SK-N-MC (cell line): ENCODE measurements around the gene LINGO4.

Experiments
- DNase-seq: peaks from one replicate; pipeline ENCODE4 v3.0.0-alpha.2; 2011; ENCODE audit warnings: low read depth, low spot score
- H3K27ac ChIP-seq: fragments of 200-600 bp; sonication (generic); 2 replicates; pipeline ENCODE4 v1.5.1; 2016; ENCODE audit warnings: mixed run types
- H3K36me3 ChIP-seq: fragments of 200-600 bp; sonication (generic); 2 replicates; pipeline ENCODE4 v1.6.1; 2017; ENCODE audit warnings: antibody characterized with exemption, low read length, mixed read lengths; ENCODE audit not compliant: insufficient read depth
- H3K4me3 ChIP-seq: fragments of 200-600 bp; sonication (generic); 2 replicates; pipeline ENCODE4 v1.5.1; 2016
- H3K9ac ChIP-seq: fragments of 200-600 bp; sonication (generic); 2 replicates; pipeline ENCODE4 v1.8.0; 2017; ENCODE audit warnings: mixed run types, mixed read lengths; ENCODE audit not compliant: insufficient read length
- H3K9me3 ChIP-seq: fragments of 200-600 bp; sonication (generic); 2 replicates; pipeline ENCODE4 v1.6.1; 2017; ENCODE audit warnings: low read depth, mild to moderate bottlenecking, antibody characterized with exemption, low read length, moderate library complexity, mixed read lengths
- EZH2 ChIP-seq: fragments of 200-600 bp; sonication (generic); IDR thresholded peaks from one replicate; pipeline ENCODE4 v1.6.1; 2017; ENCODE audit warnings: antibody characterized with exemption
- FOXP2 ChIP-seq: optimal IDR thresholded peaks from 2 replicates; pipeline ENCODE3; 2011; ENCODE audit warnings: mild to moderate bottlenecking, moderate library complexity; ENCODE audit not compliant: insufficient read depth; ENCODE audit errors: extremely low read length, control extremely low read depth
- POLR2AphosphoS5 ChIP-seq: IDR thresholded peaks from 2 replicates; pipeline ENCODE4 v1.6.1; 2012; ENCODE audit warnings: mild to moderate bottlenecking, low read depth, low read length, borderline replicate concordance

LINGO4 gene

GRCh38 chr1:151822404-151822803 is 17.2 kb upstream of the LINGO4 start:
- Histone ChIP-seq H3K9me3 (no peaks in the 10 kb centered on the region), H3K4me3 (no peak overlapping the region), H3K36me3 (no peaks in the 10 kb centered on the region), H3K27ac (no peak overlapping the region), H3K9ac (no peak overlapping the region)
- DNase-seq: no peak
- TF ChIP-seq EZH2: no peak
- no peak for TF ChIP-seq FOXP2
- TF ChIP-seq POLR2AphosphoS5: no peak

DNA sequence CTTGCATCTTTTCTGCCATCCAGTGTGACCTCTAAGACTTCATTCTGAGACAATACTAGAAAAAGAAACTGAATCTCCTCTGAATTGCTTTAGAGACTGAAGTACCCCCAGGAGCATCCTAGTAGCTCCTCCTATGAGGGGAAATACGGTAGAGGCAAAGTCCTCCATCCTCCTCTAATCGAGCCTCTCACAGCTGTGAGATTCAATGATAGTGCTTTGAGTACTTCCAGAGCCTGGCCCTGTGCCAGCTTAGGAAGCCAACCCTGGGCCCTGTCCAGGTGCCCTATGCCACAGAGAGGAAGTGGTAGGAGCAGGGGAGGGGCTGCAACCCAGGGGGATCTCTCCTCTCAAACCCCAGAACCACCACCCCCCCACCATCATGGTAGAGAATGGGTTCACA is 15.7 kb upstream of the LINGO4 start:
- Histone ChIP-seq H3K4me3 (no peak overlapping the region), H3K9ac (no peak overlapping the region), H3K9me3 (no peaks in the 10 kb centered on the region), H3K36me3 (no peaks in the 10 kb centered on the region), H3K27ac (no peak overlapping the region)
- TF ChIP-seq POLR2AphosphoS5 (no peak), EZH2 (no peak), FOXP2 (no peak)
- DNase-seq: no peak

GRCh38 chr1:151819976-151820623 is 14.9 kb upstream of the LINGO4 start:
- TF ChIP-seq EZH2 (no peak), POLR2AphosphoS5 (no peak), FOXP2 (no peak)
- DNase-seq: no peak
- Histone ChIP-seq H3K36me3 (no peaks in the 10 kb centered on the region), H3K9me3 (no peaks in the 10 kb centered on the region), H3K4me3 (no peak overlapping the region), H3K9ac (no peak overlapping the region), H3K27ac (no peak overlapping the region)

DNA sequence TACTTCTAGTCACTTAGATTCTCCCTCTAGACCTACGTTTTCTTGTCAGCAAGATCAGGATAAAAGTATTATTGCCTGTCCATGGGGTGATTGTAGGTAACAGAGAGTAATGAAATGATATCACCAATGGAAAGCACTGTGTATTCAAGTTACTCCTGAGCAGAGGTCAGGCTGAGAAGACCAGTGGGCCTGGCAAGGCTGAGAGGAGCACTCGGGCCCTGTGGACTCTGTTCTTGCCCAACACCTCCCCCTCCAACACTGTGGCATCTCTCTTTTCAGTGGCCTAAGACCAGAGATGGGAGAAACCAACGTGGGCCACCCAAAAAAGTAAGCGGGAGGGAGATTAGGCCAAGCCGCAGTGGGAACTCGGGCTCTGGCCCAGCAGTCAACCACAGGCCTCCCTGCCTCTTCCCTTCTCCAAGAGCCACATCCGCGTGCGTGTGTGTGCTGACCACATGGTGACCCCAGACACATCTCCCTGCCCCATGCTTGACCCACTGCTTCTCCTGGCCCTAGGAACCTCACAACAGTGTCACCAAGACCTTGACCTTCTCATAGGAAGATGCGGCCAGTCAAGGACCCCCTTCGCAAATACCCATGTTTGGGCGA is 14.1 kb upstream of the LINGO4 start:
- no peak for DNase-seq
- no peak overlapping the region for H3K4me3 ChIP-seq
- H3K9me3 ChIP-seq: no peaks in the 10 kb centered on the region
- no peaks in the 10 kb centered on the region for H3K36me3 ChIP-seq
- TF ChIP-seq POLR2AphosphoS5 (no peak), EZH2 (no peak), FOXP2 (no peak)
- no peak overlapping the region for H3K27ac ChIP-seq
- H3K9ac ChIP-seq: no peak overlapping the region

DNA sequence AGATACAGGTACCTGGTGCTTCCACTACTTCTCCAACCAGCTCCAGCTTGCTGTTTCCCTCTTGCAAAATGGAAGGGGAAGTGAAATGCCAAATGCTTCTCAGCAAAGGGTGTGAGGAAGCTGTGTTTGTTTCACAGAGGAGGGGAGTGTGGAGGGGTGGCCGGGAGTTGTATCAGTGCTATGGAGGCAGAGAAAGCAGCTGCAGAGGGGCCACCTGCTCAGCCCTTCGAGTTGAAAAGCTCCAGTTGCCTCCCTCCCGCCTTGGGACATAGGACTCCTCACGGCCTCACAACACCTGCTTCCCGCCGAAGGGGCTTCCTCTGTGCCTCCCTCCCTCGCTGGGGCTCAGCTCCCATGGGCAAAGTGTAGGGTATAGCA is 12.1 kb upstream of the LINGO4 start:
- no peak for DNase-seq
- H3K4me3 ChIP-seq: no peak overlapping the region
- no peak overlapping the region for H3K9ac ChIP-seq
- no peak for TF ChIP-seq POLR2AphosphoS5
- TF ChIP-seq FOXP2: no peak
- TF ChIP-seq EZH2: no peak
- H3K36me3 ChIP-seq: no peaks in the 10 kb centered on the region
- no peak overlapping the region for H3K27ac ChIP-seq
- no peaks in the 10 kb centered on the region for H3K9me3 ChIP-seq

GRCh38 chr1:151816548-151817352 is 11.5 kb upstream of the LINGO4 start:
- H3K9me3 ChIP-seq: no peaks in the 10 kb centered on the region
- no peak for DNase-seq
- TF ChIP-seq FOXP2 (no peak), POLR2AphosphoS5 (no peak), EZH2 (no peak)
- H3K9ac ChIP-seq: no peak overlapping the region
- no peak overlapping the region for H3K4me3 ChIP-seq
- H3K36me3 ChIP-seq: no peaks in the 10 kb centered on the region
- H3K27ac ChIP-seq: no peak overlapping the region

DNA sequence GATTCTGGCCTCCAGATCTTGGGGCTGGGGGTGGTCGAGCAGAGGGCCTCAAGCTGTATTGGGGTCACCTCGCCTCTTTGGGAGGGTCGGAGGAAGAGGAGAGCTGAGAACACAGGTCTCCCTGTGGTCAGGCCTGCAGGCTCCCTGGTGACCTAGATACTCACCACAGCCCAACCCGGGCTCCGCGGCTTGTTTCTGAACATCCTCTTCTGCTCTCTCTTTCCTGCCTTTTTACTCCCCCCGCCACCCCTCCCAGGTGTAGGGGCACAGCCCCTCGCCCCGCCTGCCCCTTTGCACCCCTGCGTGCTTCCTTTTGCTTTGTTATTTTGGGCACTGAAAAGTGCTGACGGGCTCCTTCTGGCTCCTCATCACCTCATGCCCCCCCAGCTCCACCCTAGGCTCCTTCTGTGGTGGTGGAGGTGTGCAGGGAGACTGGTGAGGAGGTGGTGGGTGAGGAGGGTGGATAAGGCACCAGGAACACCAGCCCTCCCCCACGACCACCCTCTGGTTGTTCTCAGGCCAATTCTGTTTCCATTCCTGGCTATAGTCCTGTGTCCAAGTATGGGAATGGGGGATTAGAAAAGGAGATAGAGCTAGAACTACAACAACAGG is 10.6 kb upstream of the LINGO4 start:
- Histone ChIP-seq H3K27ac (no peak overlapping the region), H3K4me3 (no peak overlapping the region), H3K36me3 (no peaks in the 10 kb centered on the region), H3K9me3 (no peaks in the 10 kb centered on the region), H3K9ac (no peak overlapping the region)
- TF ChIP-seq FOXP2: no peak
- TF ChIP-seq POLR2AphosphoS5: no peak
- no peak for TF ChIP-seq EZH2
- no peak for DNase-seq

GRCh38 chr1:151814971-151815545 is 9.8 kb upstream of the LINGO4 start:
- TF ChIP-seq EZH2 (no peak), POLR2AphosphoS5 (no peak), FOXP2 (no peak)
- no peak for DNase-seq
- Histone ChIP-seq H3K36me3 (no peaks in the 10 kb centered on the region), H3K4me3 (no peak overlapping the region), H3K9me3 (no peaks in the 10 kb centered on the region), H3K27ac (no peak overlapping the region), H3K9ac (no peak overlapping the region)
